HepG2 (cell line): ENCODE results near the gene MBIP. TPM values are rescaled to one million over a fixed set of nuclear protein-coding genes. Genes with fewer than 3 reads are reported as not detected.
A peak's percentile ranks its signal among the peaks of the same experiment; 100 is the strongest.

Experiments used
- ARNTL ChIP-seq: sonication (generic); formaldehyde crosslinking; IDR thresholded peaks from 2 replicates; pipeline ENCODE4 v1.4.0; 2020; ENCODE audit warnings: mild to moderate bottlenecking, missing genetic modification reagents
- CBX1 ChIP-seq: IDR thresholded peaks from one replicate; pipeline ENCODE4 v1.6.1; 2016; ENCODE audit warnings: antibody characterized with exemption, low read depth
- EP300 ChIP-seq, 3 experiments: sonication (generic) in 1 of 3; formaldehyde crosslinking in 1 of 3; IDR thresholded peaks; 2 replicates each; pipeline versions ENCODE4 v1.5.1 to v1.6.1; 2011 to 2020; ENCODE audit warnings: low read depth in 2 of 3, low read length in 2 of 3, borderline replicate concordance in 1 of 3, improper control_type of control experiment in 1 of 3, mild to moderate bottlenecking in 1 of 3, missing genetic modification reagents in 1 of 3, moderate library complexity in 1 of 3
- FOXO4 ChIP-seq: sonication (generic); formaldehyde crosslinking; conservative IDR thresholded peaks from 2 replicates; pipeline ENCODE4 v1.8.1; 2023; ENCODE audit warnings: missing genetic modification reagents
- HMGA1 ChIP-seq: sonication (generic); formaldehyde crosslinking; conservative IDR thresholded peaks from 2 replicates; pipeline ENCODE4 v1.4.0; 2020; ENCODE audit warnings: missing genetic modification reagents
- HNRNPL ChIP-seq: fragments of 200-400 bp; formaldehyde crosslinking; IDR thresholded peaks from 2 replicates; pipeline ENCODE4 v1.6.1; 2017; ENCODE audit warnings: mild to moderate bottlenecking, low read depth, low read length
- MED8 ChIP-seq: sonication (generic); formaldehyde crosslinking; IDR thresholded peaks from 2 replicates; pipeline ENCODE4 v1.8.1; 2023; ENCODE audit warnings: mild to moderate bottlenecking, missing genetic modification reagents; ENCODE audit not compliant: insufficient replicate concordance
- MEF2D ChIP-seq: sonication (generic); formaldehyde crosslinking; IDR thresholded peaks from 2 replicates; pipeline ENCODE4 v1.5.1; 2020; ENCODE audit warnings: mild to moderate bottlenecking, missing genetic modification reagents
- MXD3 ChIP-seq: IDR thresholded peaks from 2 replicates; pipeline ENCODE4 v1.6.1; 2016; ENCODE audit warnings: mild to moderate bottlenecking, missing biosample characterization, missing genetic modification reagents
- MXD4 ChIP-seq: IDR thresholded peaks from 2 replicates; pipeline ENCODE4 v1.6.1; 2016; ENCODE audit warnings: mild to moderate bottlenecking, missing biosample characterization, missing genetic modification reagents
- NFE2L2 ChIP-seq: fragments of 150-350 bp; IDR thresholded peaks from 2 replicates; pipeline ENCODE4 v1.6.1; 2014; ENCODE audit warnings: low read length
- PBX2 ChIP-seq: IDR thresholded peaks from 2 replicates; pipeline ENCODE4 v1.6.1; 2016; ENCODE audit warnings: control low read depth
- ZNF276 ChIP-seq: sonication (generic); formaldehyde crosslinking; IDR thresholded peaks from 2 replicates; pipeline ENCODE4 v1.4.0; 2020; ENCODE audit warnings: mild to moderate bottlenecking, low read depth, missing genetic modification reagents
- ZNF326 ChIP-seq: sonication (generic); formaldehyde crosslinking; IDR thresholded peaks from 2 replicates; pipeline ENCODE4 v1.4.0; 2020; ENCODE audit warnings: missing genetic modification reagents, borderline replicate concordance
- ZNF333 ChIP-seq: sonication (generic); formaldehyde crosslinking; IDR thresholded peaks from 2 replicates; pipeline ENCODE4 v1.4.0; 2020; ENCODE audit warnings: mild to moderate bottlenecking, missing genetic modification reagents, borderline replicate concordance
- ZNF552 ChIP-seq: sonication (generic); formaldehyde crosslinking; IDR thresholded peaks from 2 replicates; pipeline ENCODE4 v1.9.0; 2022; ENCODE audit warnings: missing genetic modification reagents, mild to moderate bottlenecking, borderline replicate concordance
- polyA plus RNA-seq, 8 experiments: library from polyadenylated mRNA; depleted of rRNA in 3 of 8; stranded (reverse) in 7 of 8; unstranded in 1 of 8; fragments of >200 nt; fragmentation: Illumina TruSeq in 4 of 8; extraction: Trizol in 4 of 8; gene quantifications; 2 replicates each; pipeline versions ENCODE4 v1.2.1 to v1.2.3, GENCODE V29; 2011 to 2016; ENCODE audit warnings: low read depth in 4 of 8, missing spikeins in 1 of 8, mixed read lengths in 1 of 8; ENCODE audit not compliant: insufficient read depth in 1 of 8
- total RNA-seq, 5 experiments: library from RNA; depleted of rRNA; stranded (reverse); fragments of >200 nt; fragmentation: Illumina TruSeq; extraction: Trizol; gene quantifications; 2 replicates each; pipeline ENCODE4 v1.2.3, GENCODE V29; 2016; ENCODE audit warnings: low read depth in 1 of 5
- TF ChIP-seq, protein P1 (sequence below): sonication (generic); formaldehyde crosslinking; IDR thresholded peaks from 2 replicates; pipeline ENCODE4 v1.5.0; 2020; ENCODE audit warnings: mild to moderate bottlenecking, missing genetic modification reagents
- TF ChIP-seq, protein P2 (sequence below): sonication (generic); formaldehyde crosslinking; IDR thresholded peaks from 2 replicates; pipeline ENCODE4 v1.5.1; 2020; ENCODE audit warnings: mild to moderate bottlenecking, missing genetic modification reagents, moderate library complexity

MBIP gene
- total and polyA plus RNA-seq, 2 of the 13 experiments (the other 11 are each of a cell fraction or from before 2014, with no cell fraction given): 48.1 to 48.6 TPM

GRCh38 chr14:36320200-36320896 lies at the start of gene MBIP (continued):
- TF ChIP-seq ZNF276 (CRISPR knock-in tag) (no peak), HNRNPL (0 out of 2 replicates have a peak, but pooled peaks have one; percentile 44), PBX2 (CRISPR knock-in tag) (peak; percentile 95), ZNF333 (peak; percentile 72; the same call in 1 of the 2 replicates), FOXO4 (CRISPR knock-in tag) (no peak), HMGA1 (CRISPR knock-in tag) (no peak), MXD4 (peak; percentile 86), ZNF552 (CRISPR knock-in tag) (0 out of 2 replicates have a peak, but pooled peaks have one; percentile 14), ZNF326 (CRISPR knock-in tag) (no peak), MXD3 (CRISPR knock-in tag) (peak; percentile 93), EP300 (IDR thresholded peaks at IDR 0.05; ENCODE audit: low read depth in 2 of 2, low read length in 2 of 2) (no peak), EP300 (CRISPR knock-in tag; IDR thresholded peaks at IDR 0.05; ENCODE audit: borderline replicate concordance) (peak; percentile 8; the same call in 1 of the 2 replicates), MED8 (CRISPR knock-in tag) (no peak), ARNTL (CRISPR knock-in tag) (peak; percentile 75; the same call in 1 of the 2 replicates), MEF2D (CRISPR knock-in tag) (peak; percentile 92), CBX1 (peak; percentile 95), NFE2L2 (0 out of 2 replicates have a peak, but pooled peaks have one; percentile 26)
- TF ChIP-seq, protein P1, sequence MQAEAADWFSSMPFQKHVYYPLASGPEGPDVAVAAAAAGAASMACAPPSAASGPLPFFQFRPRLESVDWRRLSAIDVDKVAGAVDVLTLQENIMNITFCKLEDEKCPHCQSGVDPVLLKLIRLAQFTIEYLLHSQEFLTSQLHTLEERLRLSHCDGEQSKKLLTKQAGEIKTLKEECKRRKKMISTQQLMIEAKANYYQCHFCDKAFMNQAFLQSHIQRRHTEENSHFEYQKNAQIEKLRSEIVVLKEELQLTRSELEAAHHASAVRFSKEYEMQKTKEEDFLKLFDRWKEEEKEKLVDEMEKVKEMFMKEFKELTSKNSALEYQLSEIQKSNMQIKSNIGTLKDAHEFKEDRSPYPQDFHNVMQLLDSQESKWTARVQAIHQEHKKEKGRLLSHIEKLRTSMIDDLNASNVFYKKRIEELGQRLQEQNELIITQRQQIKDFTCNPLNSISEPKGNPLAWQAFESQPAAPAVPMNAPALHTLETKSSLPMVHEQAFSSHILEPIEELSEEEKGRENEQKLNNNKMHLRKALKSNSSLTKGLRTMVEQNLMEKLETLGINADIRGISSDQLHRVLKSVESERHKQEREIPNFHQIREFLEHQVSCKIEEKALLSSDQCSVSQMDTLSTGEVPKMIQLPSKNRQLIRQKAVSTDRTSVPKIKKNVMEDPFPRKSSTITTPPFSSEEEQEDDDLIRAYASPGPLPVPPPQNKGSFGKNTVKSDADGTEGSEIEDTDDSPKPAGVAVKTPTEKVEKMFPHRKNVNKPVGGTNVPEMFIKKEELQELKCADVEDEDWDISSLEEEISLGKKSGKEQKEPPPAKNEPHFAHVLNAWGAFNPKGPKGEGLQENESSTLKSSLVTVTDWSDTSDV: 0 out of 2 replicates have a peak, but pooled peaks have one; percentile 99
- TF ChIP-seq, protein P2, sequence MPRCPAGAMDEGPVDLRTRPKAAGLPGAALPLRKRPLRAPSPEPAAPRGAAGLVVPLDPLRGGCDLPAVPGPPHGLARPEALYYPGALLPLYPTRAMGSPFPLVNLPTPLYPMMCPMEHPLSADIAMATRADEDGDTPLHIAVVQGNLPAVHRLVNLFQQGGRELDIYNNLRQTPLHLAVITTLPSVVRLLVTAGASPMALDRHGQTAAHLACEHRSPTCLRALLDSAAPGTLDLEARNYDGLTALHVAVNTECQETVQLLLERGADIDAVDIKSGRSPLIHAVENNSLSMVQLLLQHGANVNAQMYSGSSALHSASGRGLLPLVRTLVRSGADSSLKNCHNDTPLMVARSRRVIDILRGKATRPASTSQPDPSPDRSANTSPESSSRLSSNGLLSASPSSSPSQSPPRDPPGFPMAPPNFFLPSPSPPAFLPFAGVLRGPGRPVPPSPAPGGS (CRISPR knock-in tag): peak; percentile 78
